GM13977 (cell line): ENCODE results near the gene PKP3.
"Not testable (repeated sequence)": the region's sequence is repeated elsewhere in the genome, so short reads cannot be mapped to it uniquely, and the experiment has no call there.

Source experiments
- DNase-seq: peaks from one replicate; pipeline ENCODE4 v3.0.0; 2012; ENCODE audit warnings: low spot score
- CTCF ChIP-seq: IDR thresholded peaks from 2 replicates; pipeline ENCODE4 v1.5.1; 2012; ENCODE audit warnings: mild to moderate bottlenecking, control low read depth; ENCODE audit not compliant: insufficient read depth; ENCODE audit errors: extremely low read depth, missing control alignments
- in situ Hi-C: fragments of 300-500 bp; cut with MboI; formaldehyde crosslinking; loops from one replicate; pipeline ENCODE4 v1.12.0; 2022; ENCODE audit warnings: low sequenced_read_pairs, low pct_unique_long_range_greater_than_20kb, mixed read lengths, inconsistent platforms; ENCODE audit not compliant: unreplicated experiment

The PKP3 gene

GRCh38 chr11:359181-359714, 34.8 kb upstream of the PKP3 start:
- in situ Hi-C loops: loop anchor here (10.0 kb wide), 1 partner anchor 54 kb away; the partner anchor contains the start of gene IFITM2
- DNase-seq: no peak
- no peak for TF ChIP-seq CTCF

- no peak for DNase-seq
- in situ Hi-C loops: no loop called here
- no peak for TF ChIP-seq CTCF
These were observed 33.4 kb upstream of the PKP3 start for GRCh38 chr11:360326-361280.

- no peak for DNase-seq
- in situ Hi-C loops: no loop called here
- TF ChIP-seq CTCF: no peak
These were observed 31.2 kb upstream of the PKP3 start for GRCh38 chr11:362642-363442.

GRCh38 chr11:363443-363805, 30.6 kb upstream of the PKP3 start:
- in situ Hi-C loops: not testable (repeated sequence)

GRCh38 chr11:363948-364761, 29.9 kb upstream of the PKP3 start:
- in situ Hi-C loops: no loop called here
- DNase-seq: peak; percentile 70
- TF ChIP-seq CTCF: peak; percentile 55

More at GRCh38 chr11:363443-363805, 30.6 kb upstream of the PKP3 start:
- DNase-seq: not testable (repeated sequence)

- no peak for DNase-seq
- TF ChIP-seq CTCF: no peak
- in situ Hi-C loops: no loop called here
These were observed 28.9 kb upstream of the PKP3 start for GRCh38 chr11:364991-365725.
